ENCODE data around the gene DLD.

DNA sequence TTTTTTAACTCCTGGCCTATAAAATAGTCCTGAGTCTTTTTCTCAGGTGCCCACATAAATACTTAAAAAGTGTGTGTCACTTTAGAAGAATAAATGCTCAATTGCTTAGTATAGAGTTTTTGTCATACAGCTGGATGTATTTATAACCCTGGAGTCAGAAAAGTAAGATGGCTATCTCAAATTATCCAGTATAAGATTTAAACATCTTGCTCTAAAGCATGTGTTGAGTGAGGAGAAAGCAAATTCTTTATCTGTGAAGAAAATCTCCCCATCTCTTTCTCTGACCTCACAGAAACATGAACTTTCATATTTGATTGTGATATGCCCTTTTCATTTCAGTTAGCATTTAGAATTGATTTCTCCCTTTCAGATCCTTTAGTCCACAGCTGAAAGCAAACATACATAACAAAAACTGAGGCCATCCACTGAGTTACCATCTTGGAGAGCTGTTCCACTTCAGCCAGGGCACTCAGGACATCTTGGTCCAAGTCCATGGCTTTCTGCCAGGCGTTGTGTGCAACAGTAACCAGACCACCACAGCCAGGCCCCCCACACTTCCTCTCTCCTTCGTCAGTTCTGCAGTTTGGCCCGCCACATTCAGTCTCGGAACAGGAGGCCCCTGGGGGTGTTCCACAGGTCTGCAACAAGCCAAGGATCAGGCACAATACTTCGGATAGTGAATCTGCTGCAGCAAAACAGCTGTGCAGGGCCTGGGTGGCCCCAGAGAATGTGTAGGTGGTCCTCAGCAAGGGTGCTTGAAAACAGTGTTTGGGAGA, 40.9 kb downstream of the DLD start:
- TF ChIP-seq, protein P1, sequence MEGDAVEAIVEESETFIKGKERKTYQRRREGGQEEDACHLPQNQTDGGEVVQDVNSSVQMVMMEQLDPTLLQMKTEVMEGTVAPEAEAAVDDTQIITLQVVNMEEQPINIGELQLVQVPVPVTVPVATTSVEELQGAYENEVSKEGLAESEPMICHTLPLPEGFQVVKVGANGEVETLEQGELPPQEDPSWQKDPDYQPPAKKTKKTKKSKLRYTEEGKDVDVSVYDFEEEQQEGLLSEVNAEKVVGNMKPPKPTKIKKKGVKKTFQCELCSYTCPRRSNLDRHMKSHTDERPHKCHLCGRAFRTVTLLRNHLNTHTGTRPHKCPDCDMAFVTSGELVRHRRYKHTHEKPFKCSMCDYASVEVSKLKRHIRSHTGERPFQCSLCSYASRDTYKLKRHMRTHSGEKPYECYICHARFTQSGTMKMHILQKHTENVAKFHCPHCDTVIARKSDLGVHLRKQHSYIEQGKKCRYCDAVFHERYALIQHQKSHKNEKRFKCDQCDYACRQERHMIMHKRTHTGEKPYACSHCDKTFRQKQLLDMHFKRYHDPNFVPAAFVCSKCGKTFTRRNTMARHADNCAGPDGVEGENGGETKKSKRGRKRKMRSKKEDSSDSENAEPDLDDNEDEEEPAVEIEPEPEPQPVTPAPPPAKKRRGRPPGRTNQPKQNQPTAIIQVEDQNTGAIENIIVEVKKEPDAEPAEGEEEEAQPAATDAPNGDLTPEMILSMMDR (conservative IDR thresholded peaks at IDR 0.05) = no peak
- TF ChIP-seq ZFX (IDR thresholded peaks at IDR 0.05) = no peak
